Sigmoid colon (tissue), 7 donors: ENCODE data around the gene MOB3B. TPM values are rescaled to one million over a fixed set of nuclear protein-coding genes. Genes with fewer than 3 reads are reported as not detected.

Experiments
- DNase-seq: peaks from one replicate; pipeline ENCODE4 v3.0.0-alpha.2; 2019
- H3K27ac ChIP-seq, 4 donors: fragments of 200-600 bp; sonication (generic); one replicate each; pipeline ENCODE4 v1.5.1; 2016 to 2019; ENCODE audit warnings: mild to moderate bottlenecking in 1 of 4
- H3K27me3 ChIP-seq, 3 donors: fragments of 200-600 bp; sonication (generic); one replicate each; pipeline ENCODE4 v1.5.1; 2019; ENCODE audit warnings: mild to moderate bottlenecking in 1 of 3
- H3K36me3 ChIP-seq, 4 donors: fragments of 200-600 bp; sonication (generic); one replicate each; pipeline ENCODE4 v1.5.1; 2016 to 2019
- H3K4me1 ChIP-seq, 4 donors: fragments of 200-600 bp; sonication (generic); one replicate each; pipeline ENCODE4 v1.5.1; 2017 to 2019
- H3K4me3 ChIP-seq, 4 donors: fragments of 200-600 bp; sonication (generic); one replicate each; pipeline ENCODE4 v1.5.1; 2017 to 2019; ENCODE audit warnings: mild to moderate bottlenecking in 2 of 4, moderate library complexity in 1 of 4
- H3K9me3 ChIP-seq, 4 donors: fragments of 200-600 bp in 3 of 4; sonication (generic) in 3 of 4; one replicate each; pipeline versions ENCODE4 v1.5.1 to v1.6.1; 2013 to 2019
- EP300 ChIP-seq, 4 donors: sonication (generic); formaldehyde crosslinking; IDR thresholded peaks; one replicate each; pipeline ENCODE4 v1.6.1; 2017; ENCODE audit warnings: antibody characterized with exemption in 4 of 4
- POLR2A ChIP-seq, 2 donors: fragments of 450-650 bp; IDR thresholded peaks; one replicate each; pipeline ENCODE4 v1.6.1; 2016; ENCODE audit warnings: antibody characterized with exemption in 2 of 2, mild to moderate bottlenecking in 2 of 2, moderate library complexity in 2 of 2
- POLR2AphosphoS5 ChIP-seq, 4 donors: sonication (generic); formaldehyde crosslinking; IDR thresholded peaks; one replicate each; pipeline ENCODE4 v1.6.1; 2017; ENCODE audit warnings: antibody characterized with exemption in 4 of 4
- WGBS, 2 donors: extraction: QIAGEN DNeasy Blood & Tissue Kit; methylation state at CpG; one replicate each; pipeline ENCODE4 v1.1.7; 2013; 5-methylcytosine and 5-hydroxymethylcytosine counted together
- intact Hi-C: fragments of 100-400 bp; cut with DNase I; formaldehyde crosslinking; loops from one replicate; pipeline ENCODE4 v1.15.1; 2023
- polyA plus RNA-seq, 3 donors: library from polyadenylated mRNA; stranded (reverse); fragments of 200-250 nt; gene quantifications; one replicate each; pipeline ENCODE4 v1.2.3, GENCODE V29; 2013
- total RNA-seq, 4 donors: library from RNA; depleted of rRNA; stranded (reverse); fragments of >200 nt; gene quantifications; one replicate each; pipeline ENCODE4 v1.1.0, GENCODE V29; 2016
- TF ChIP-seq, protein P1 (sequence below), 4 experiments: fragments of 450-650 bp in 3 of 4; fragments of 200-600 bp in 1 of 4; IDR thresholded peaks; one replicate each; pipeline ENCODE4 v1.5.1; 2016 to 2019; ENCODE audit warnings: antibody characterized with exemption in 4 of 4, mild to moderate bottlenecking in 3 of 4, moderate library complexity in 2 of 4
- donor health status: healthy with polysubstance abuse.
- donor health status: Bipolar disorder and iron deficiency.
- donor health status: healthy.

The MOB3B gene
- total and polyA plus RNA-seq, 7 donors, result 6.9 to 23.4 (median 16.1) TPM

DNA sequence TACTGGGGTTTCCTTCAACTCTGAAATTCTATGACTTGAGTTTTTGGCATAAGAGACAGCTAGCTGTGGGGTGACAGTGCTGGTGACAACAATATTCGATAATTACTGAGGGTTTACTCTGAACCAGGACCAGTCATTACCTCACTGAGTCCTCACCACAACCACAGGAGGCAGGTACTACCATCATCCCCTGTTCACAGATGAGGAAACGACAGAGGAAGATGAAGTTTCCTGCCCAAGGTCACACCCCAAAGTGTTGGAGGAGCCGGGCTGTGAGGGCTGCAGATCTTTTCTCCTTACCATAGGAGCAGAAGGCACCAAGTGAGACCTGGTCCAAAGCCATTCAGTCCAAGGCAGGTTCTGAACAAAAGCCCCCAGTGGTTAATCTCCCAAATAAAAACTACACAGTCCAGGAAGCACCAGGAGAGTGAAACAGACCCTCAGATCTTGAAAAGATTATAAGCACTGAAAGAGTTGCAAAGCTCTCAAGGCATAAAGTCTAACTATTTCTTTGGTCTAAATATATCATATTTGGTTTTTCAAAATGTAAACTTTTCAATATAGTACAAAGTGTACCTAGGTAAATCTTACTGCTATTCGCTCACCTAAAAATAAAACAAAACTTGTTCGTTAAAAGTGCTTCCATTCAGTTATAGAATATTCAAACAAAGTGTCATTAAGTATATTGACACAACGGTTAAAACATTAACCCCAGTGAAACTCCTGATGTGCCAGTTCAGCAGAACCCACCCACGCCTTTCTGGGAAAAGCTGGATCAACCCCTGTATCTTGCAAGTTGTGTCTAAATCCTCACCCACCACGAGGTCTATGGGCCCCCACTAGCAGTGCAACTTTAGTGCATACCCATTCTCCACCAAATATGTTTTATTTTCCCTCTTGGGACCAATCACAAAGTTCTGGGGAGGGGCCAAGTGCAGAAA lies 150.0 kb downstream of the MOB3B start:
- no peak for TF ChIP-seq POLR2A (IDR thresholded peaks at IDR 0.05)
- peaks cover 0 to 13% (median 6%) of the 10 kb centered on the region in 4 donors for H3K4me1 ChIP-seq
- no peak overlapping the region for H3K27ac ChIP-seq
- no peaks in the 10 kb centered on the region for H3K9me3 ChIP-seq
- H3K36me3 ChIP-seq, result no peaks in the 10 kb centered on the region
- no peak for DNase-seq
- H3K4me3 ChIP-seq, result no peak overlapping the region
- 14 to 47% methylated on average over 8 of the region's 8 CpGs for WGBS, 2 donors
- intact Hi-C loops, result no loop called here
- no peaks in the 10 kb centered on the region for H3K27me3 ChIP-seq

DNA sequence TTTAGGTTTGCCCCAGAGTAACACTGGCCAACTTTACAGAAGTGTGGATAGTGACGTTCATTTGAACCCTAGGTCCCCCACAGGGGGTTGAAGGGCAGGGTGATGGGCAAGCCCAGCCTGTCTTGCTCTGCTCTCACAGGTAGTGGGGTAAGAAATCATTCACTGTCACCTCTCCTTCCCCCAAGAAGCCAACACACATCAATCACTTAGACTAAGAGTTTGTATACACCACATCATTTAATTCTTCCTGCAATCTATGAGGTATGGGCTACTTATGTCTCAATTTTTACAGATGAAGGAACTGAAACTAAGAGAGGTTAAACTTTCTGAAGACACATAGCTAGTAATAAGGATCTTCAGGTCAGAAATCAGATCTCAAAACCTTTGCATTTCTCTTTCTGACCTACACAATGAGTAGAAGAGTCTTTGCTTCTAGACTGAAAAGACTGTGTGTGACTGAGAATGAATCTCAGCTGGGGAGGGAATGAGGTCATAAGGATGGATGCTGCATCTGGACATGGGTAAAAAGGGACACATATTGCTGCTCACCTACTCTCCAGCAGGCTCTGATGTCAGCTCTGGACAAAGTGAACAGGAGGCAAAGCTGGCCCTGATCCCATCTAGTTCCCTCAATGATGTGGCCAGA lies 151.7 kb downstream of the MOB3B start:
- Histone ChIP-seq H3K27me3 (no peaks in the 10 kb centered on the region), H3K9me3 (no peaks in the 10 kb centered on the region), H3K4me1 (peaks cover 0 to 3% (median 0%) of the 10 kb centered on the region in 4 donors), H3K4me3 (no peak overlapping the region), H3K36me3 (no peaks in the 10 kb centered on the region), H3K27ac (no peak overlapping the region)
- intact Hi-C loops, result no loop called here
- TF ChIP-seq EP300 (IDR thresholded peaks at IDR 0.05), result no peak
- TF ChIP-seq POLR2AphosphoS5 (IDR thresholded peaks at IDR 0.05), result no peak
- TF ChIP-seq POLR2A (IDR thresholded peaks at IDR 0.05), result no peak
- TF ChIP-seq, protein P1, sequence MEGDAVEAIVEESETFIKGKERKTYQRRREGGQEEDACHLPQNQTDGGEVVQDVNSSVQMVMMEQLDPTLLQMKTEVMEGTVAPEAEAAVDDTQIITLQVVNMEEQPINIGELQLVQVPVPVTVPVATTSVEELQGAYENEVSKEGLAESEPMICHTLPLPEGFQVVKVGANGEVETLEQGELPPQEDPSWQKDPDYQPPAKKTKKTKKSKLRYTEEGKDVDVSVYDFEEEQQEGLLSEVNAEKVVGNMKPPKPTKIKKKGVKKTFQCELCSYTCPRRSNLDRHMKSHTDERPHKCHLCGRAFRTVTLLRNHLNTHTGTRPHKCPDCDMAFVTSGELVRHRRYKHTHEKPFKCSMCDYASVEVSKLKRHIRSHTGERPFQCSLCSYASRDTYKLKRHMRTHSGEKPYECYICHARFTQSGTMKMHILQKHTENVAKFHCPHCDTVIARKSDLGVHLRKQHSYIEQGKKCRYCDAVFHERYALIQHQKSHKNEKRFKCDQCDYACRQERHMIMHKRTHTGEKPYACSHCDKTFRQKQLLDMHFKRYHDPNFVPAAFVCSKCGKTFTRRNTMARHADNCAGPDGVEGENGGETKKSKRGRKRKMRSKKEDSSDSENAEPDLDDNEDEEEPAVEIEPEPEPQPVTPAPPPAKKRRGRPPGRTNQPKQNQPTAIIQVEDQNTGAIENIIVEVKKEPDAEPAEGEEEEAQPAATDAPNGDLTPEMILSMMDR (IDR thresholded peaks at IDR 0.05), result no peak
- DNase-seq, result no peak
- 48 to 57% methylated on average over 1 of the region's 1 CpG for WGBS, 2 donors

DNA sequence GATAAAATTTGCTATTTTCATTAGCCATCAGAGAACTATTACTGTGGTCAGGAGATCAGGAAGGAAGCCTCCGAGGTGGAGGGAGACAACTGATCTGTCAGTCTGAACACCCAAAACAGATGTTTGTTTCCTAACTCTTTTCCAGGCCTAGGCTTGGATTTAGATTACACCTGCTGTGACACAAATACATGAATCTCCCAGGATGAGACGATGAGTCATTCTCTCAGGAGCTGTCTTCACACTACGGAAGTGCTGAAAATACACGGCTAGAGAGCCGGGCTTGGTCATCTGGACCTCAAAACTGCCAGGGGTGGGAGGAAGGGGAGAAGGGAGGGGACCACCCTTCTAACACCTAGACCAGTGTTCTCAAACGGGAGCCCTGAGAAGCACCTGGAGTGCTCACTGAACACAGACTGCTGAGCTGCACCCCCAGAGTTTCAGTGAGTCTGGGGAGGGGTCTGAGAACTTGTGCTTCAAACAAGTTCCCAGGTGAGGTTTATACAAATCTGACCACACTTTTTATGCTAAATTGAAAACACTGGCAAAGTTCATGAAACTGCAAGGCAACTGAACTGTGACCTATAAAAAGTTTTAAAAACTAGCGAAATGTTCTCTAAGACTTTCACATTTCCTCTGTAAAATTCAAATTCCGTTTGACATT lies 152.3 kb downstream of the MOB3B start:
- H3K9me3 ChIP-seq, result no peaks in the 10 kb centered on the region

GRCh38 chr9:27373851-27374250 lies 155.8 kb downstream of the MOB3B start:
- H3K4me1 ChIP-seq, result peaks cover 0 to 21% (median 3%) of the 10 kb centered on the region in 4 donors
- no peak overlapping the region for H3K4me3 ChIP-seq
- H3K27ac ChIP-seq, result no peak overlapping the region
- WGBS, 2 donors, result 88 to 91% methylated on average over 4 of the region's 4 CpGs
- TF ChIP-seq EP300 (IDR thresholded peaks at IDR 0.05) (no peak), POLR2AphosphoS5 (IDR thresholded peaks at IDR 0.05) (no peak), POLR2A (IDR thresholded peaks at IDR 0.05) (no peak)
- TF ChIP-seq, protein P1 (IDR thresholded peaks at IDR 0.05), result no peak
- H3K36me3 ChIP-seq, result no peaks in the 10 kb centered on the region
- DNase-seq, result no peak
- H3K9me3 ChIP-seq, result no peaks in the 10 kb centered on the region
- intact Hi-C loops, result no loop called here
- no peaks in the 10 kb centered on the region for H3K27me3 ChIP-seq

More for the DNA sequence above, 152.3 kb downstream of the MOB3B start:
- Histone ChIP-seq H3K4me3 (no peak overlapping the region), H3K4me1 (peaks cover 0 to 9% (median 0%) of the 10 kb centered on the region in 4 donors), H3K27me3 (no peaks in the 10 kb centered on the region), H3K27ac (no peak overlapping the region), H3K36me3 (no peaks in the 10 kb centered on the region)
- no peak for DNase-seq
- no peak for TF ChIP-seq POLR2A (IDR thresholded peaks at IDR 0.05)
- TF ChIP-seq POLR2AphosphoS5 (IDR thresholded peaks at IDR 0.05), result no peak
- no peak for TF ChIP-seq EP300 (IDR thresholded peaks at IDR 0.05)
- WGBS, 2 donors, result 23 to 52% methylated on average over 8 of the region's 8 CpGs
- intact Hi-C loops, result no loop called here

- no peaks in the 10 kb centered on the region for H3K36me3 ChIP-seq
- DNase-seq, result no peak
- H3K9me3 ChIP-seq, result no peaks in the 10 kb centered on the region
- H3K4me3 ChIP-seq, result no peak overlapping the region
- H3K4me1 ChIP-seq, result peaks cover 0 to 29% (median 6%) of the 10 kb centered on the region in 4 donors
- no peaks in the 10 kb centered on the region for H3K27me3 ChIP-seq
- WGBS, 2 donors, result 88 to 92% methylated on average over 1 of the region's 1 CpG
- H3K27ac ChIP-seq, result no peak overlapping the region
- TF ChIP-seq POLR2A (IDR thresholded peaks at IDR 0.05) (no peak), POLR2AphosphoS5 (IDR thresholded peaks at IDR 0.05) (no peak), EP300 (IDR thresholded peaks at IDR 0.05) (no peak)
- TF ChIP-seq, protein P1 (IDR thresholded peaks at IDR 0.05), result no peak
- intact Hi-C loops, result no loop called here
These were observed 157.0 kb downstream of the MOB3B start for GRCh38 chr9:27372615-27373014.
